Measurements from ENCODE around the gene MCM7. TPM values are rescaled to one million over a fixed set of nuclear protein-coding genes. Genes with fewer than 3 reads are reported as not detected.
A peak's percentile ranks its signal among the peaks of the same experiment; 100 is the strongest.

Gene MCM7
- polyA plus RNA-seq, 1 of the 3 experiments (the other 2 are of a cell fraction): 241 TPM

DNA sequence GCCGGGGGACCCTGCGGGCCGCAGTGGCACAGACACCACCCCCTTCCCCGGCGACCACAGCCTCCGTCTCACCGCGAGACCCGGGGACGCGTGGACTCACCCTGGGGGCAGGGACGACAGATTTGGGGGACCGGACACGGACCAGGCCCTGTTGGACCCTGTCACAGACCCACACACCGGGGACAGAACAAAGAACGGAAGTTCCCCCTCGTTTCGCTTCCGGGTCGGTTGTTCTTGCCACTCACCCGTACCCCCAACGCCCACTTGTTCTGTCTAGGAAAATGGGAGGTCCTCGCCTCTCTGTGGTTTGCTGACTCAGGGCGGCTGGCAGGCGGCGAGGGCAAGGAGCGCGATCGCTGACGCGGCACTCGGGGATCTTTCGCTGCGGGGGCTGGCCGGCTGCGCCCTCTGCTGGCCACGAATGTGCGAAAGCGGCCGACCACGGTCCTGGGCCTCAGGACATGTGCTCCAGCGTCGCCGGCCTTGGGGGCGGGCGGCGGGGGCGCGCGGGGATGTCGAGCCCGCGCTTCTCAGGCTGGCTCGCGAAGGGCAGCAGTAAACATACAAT lies 19.6 kb downstream of the MCM7 start, which contains the start of gene ZNF3 (continued):
- TF ChIP-seq IRF3 (IDR thresholded peaks at IDR 0.05; ENCODE audit: low read depth, low read length): no peak
- no peak for TF ChIP-seq YY1 (IDR thresholded peaks at IDR 0.05; ENCODE audit: low read depth)
- 0 out of 2 replicates have a peak, but pooled peaks have one; percentile 39 for TF ChIP-seq TEAD4 (IDR thresholded peaks at IDR 0.05; ENCODE audit: borderline replicate concordance, insufficient read depth)
- TF ChIP-seq CTCF (IDR thresholded peaks at IDR 0.05): peak; percentile 100
- peak; percentile 68; the same call in 1 of the 2 replicates for TF ChIP-seq RFX5 (IDR thresholded peaks at IDR 0.05; ENCODE audit: low read length)
- TF ChIP-seq TAF1 (IDR thresholded peaks at IDR 0.05; ENCODE audit: borderline replicate concordance, low read depth, low read length): peak; percentile 95; the same call in 1 of the 2 replicates
- TF ChIP-seq USF2 (IDR thresholded peaks at IDR 0.05; ENCODE audit: borderline replicate concordance, low read depth, low read length): peak; percentile 9; the same call in 1 of the 2 replicates
- TF ChIP-seq RAD21 (IDR thresholded peaks at IDR 0.05; ENCODE audit: low read length): peak; percentile 85
- TF ChIP-seq GABPA (IDR thresholded peaks at IDR 0.05; ENCODE audit: low read depth): peak; percentile 99
- peak; percentile 99 for TF ChIP-seq MAX (IDR thresholded peaks at IDR 0.05; ENCODE audit: low read depth)
- TF ChIP-seq JUND (IDR thresholded peaks at IDR 0.05): peak; percentile 22; the same call in 1 of the 2 replicates
- peak; percentile 97 for TF ChIP-seq SMC3 (IDR thresholded peaks at IDR 0.05; ENCODE audit: low read depth, low read length)
- TF ChIP-seq RCOR1 (IDR thresholded peaks at IDR 0.05; ENCODE audit: low read length): peak; percentile 78
- peak; percentile 76; the same call in 1 of the 2 replicates for TF ChIP-seq REST (IDR thresholded peaks at IDR 0.05; ENCODE audit: low read depth, low read length)
- peak; percentile 79; the same call in 1 of the 2 replicates for TF ChIP-seq FOSL2 (IDR thresholded peaks at IDR 0.05; ENCODE audit: borderline replicate concordance, low read depth)
- peak; percentile 30 to 63; a peak in 3 of 4 replicates for TF ChIP-seq EP300 (IDR thresholded peaks at IDR 0.05; ENCODE audit: borderline replicate concordance in 1 of 2, low read depth in 1 of 2, low read length in 1 of 2)
- TF ChIP-seq RXRA (IDR thresholded peaks at IDR 0.05; ENCODE audit: borderline replicate concordance, low read depth): no peak
- TF ChIP-seq CHD2 (IDR thresholded peaks at IDR 0.05; ENCODE audit: low read length, partially characterized antibody): peak; percentile 94
- no peak for TF ChIP-seq GATA2 (CRISPR knock-in tag; IDR thresholded peaks at IDR 0.05)

Measured in SK-N-SH (cell line).